Activated CD8-positive, alpha-beta T cell treated with anti-CD3 and anti-CD28 coated beads for 36 hours (primary cell): ENCODE data around the gene SLC25A48. TPM values are rescaled to one million over a fixed set of nuclear protein-coding genes. Genes with fewer than 3 reads are reported as not detected.

Experiments used
- ATAC-seq: fragments of 200-7000 bp; cut with Tn5 transposase; one replicate; pipeline ENCODE4 v1.10.0; 2021; ENCODE audit warnings: mild to moderate bottlenecking, moderate library complexity
- CTCF ChIA-PET: fragments of 350-600 bp; sonication (Branson Sonifier 250); formaldehyde crosslinking; loops from one replicate; lab custom pipeline; 2021; ENCODE audit warnings: antibody characterized with exemption; lab: Charles Lee
- POLR2A ChIA-PET: fragments of 350-600 bp; sonication (Branson Sonifier 250); formaldehyde crosslinking; loops from one replicate; lab custom pipeline; 2021; ENCODE audit warnings: antibody characterized with exemption; lab: Charles Lee
- DNase-seq: peaks from one replicate; pipeline ENCODE4 v3.0.0-alpha.2; 2020
- H3K27ac Mint-ChIP-seq: one replicate; pipeline ENCODE4 v1.8.0; 2021; ENCODE audit warnings: mild to moderate bottlenecking, mixed read lengths
- H3K27me3 Mint-ChIP-seq: one replicate; pipeline ENCODE4 v1.8.0; 2021; ENCODE audit warnings: mixed read lengths
- H3K36me3 Mint-ChIP-seq: one replicate; pipeline ENCODE4 v1.8.0; 2021; ENCODE audit warnings: low read depth, mixed read lengths
- H3K4me1 Mint-ChIP-seq: one replicate; pipeline ENCODE4 v1.8.0; 2021; ENCODE audit warnings: low read depth, mixed read lengths
- H3K4me3 Mint-ChIP-seq: one replicate; pipeline ENCODE4 v1.8.0; 2021; ENCODE audit warnings: mild to moderate bottlenecking, moderate library complexity, mixed read lengths
- H3K9me3 Mint-ChIP-seq: one replicate; pipeline ENCODE4 v1.8.0; 2021; ENCODE audit warnings: mixed read lengths
- CTCF ChIP-seq: fragments of 200-600 bp; IDR thresholded peaks from one replicate; pipeline ENCODE4 v1.8.0; 2022; ENCODE audit warnings: antibody characterized with exemption, mild to moderate bottlenecking
- intact Hi-C: fragments of 100-400 bp; cut with micrococcal nuclease; formaldehyde crosslinking; loops from one replicate; pipeline ENCODE4 v1.10.0; 2022
- microRNA-seq: library from miRNA; unstranded; fragments of <30 nt; microRNA quantifications from one replicate; pipeline ENCODE4 v1.2.0, GENCODE V29; 2022; ENCODE audit warnings: borderline microRNAs expressed, borderline replicate concordance
- total RNA-seq, 2 experiments: library from RNA; stranded (reverse); gene quantifications; one replicate each; pipeline ENCODE4 v1.2.3, GENCODE V29; 2021

Gene SLC25A48
- total RNA-seq, 2 experiments from 2014 or later, result not detected

GRCh38 chr5:135937245-135937911 lies 102.9 kb downstream of the SLC25A48 start:
- Mint-ChIP-seq H3K36me3 (no peaks in the 10 kb centered on the region), H3K9me3 (no peaks in the 10 kb centered on the region), H3K27ac (no peak overlapping the region), H3K4me3 (no peak overlapping the region), H3K4me1 (no peaks in the 10 kb centered on the region), H3K27me3 (peaks cover 13% of the 10 kb centered on the region)
- DNase-seq, result no peak
- ATAC-seq, result no peak
- POLR2A ChIA-PET, result no interaction called here
- no peak for TF ChIP-seq CTCF
- intact Hi-C loops, result no loop called here
- CTCF ChIA-PET, result interaction anchor here (0.8 to 1.3 kb wide), 2 partner anchors 19 to 145 kb away, joined by 3 to 5 read pairs; no protein-coding TSS in a partner anchor

Small RNAs within 50 kb of the gene (microRNA-seq; reads per million reads assigned to microRNA genes)
- not detected for gene MIR5692C1

Other genes starting within 250 kb of the SLC25A48 start
- gene IL9, start 61.2 kb downstream of the SLC25A48 start, total RNA-seq, result not detected
- gene LECT2, start 120.3 kb downstream of the SLC25A48 start, total RNA-seq, result not detected
- not detected for gene TGFBI, start 194.3 kb downstream of the SLC25A48 start, total RNA-seq